WERI-Rb-1 (cell line): Measurements from ENCODE around the gene SLC22A1.

ENCODE experiments used
- DNase-seq: peaks from one replicate; pipeline ENCODE4 v3.0.0-alpha.2; 2020
- H3K27ac ChIP-seq: fragments of 250-450 bp; sonication (Bioruptor Pico); 2 replicates; pipeline ENCODE4 v1.5.1; 2020; ENCODE audit warnings: mild to moderate bottlenecking, moderate library complexity
- H3K27me3 ChIP-seq: fragments of 250-450 bp; sonication (Bioruptor Pico); 2 replicates; pipeline ENCODE4 v1.5.1; 2021; ENCODE audit warnings: mild to moderate bottlenecking, low read depth, moderate library complexity; ENCODE audit not compliant: insufficient read depth, severe bottlenecking
- H3K36me3 ChIP-seq: fragments of 250-450 bp; sonication (Bioruptor Pico); 2 replicates; pipeline ENCODE4 v1.5.1; 2020; ENCODE audit warnings: mild to moderate bottlenecking, moderate library complexity
- H3K4me3 ChIP-seq: 2 replicates; pipeline ENCODE4 v1.5.1; 2011; ENCODE audit warnings: low read depth, mild to moderate bottlenecking, control low read depth, low read length
- H3K9me3 ChIP-seq: fragments of 250-450 bp; sonication (Bioruptor Pico); 2 replicates; pipeline ENCODE4 v1.5.1; 2021; ENCODE audit warnings: mild to moderate bottlenecking, moderate library complexity; ENCODE audit not compliant: severe bottlenecking
- TF ChIP-seq, protein P1 (sequence below): IDR thresholded peaks from 2 replicates; pipeline ENCODE4 v1.5.1; 2011; ENCODE audit warnings: low read depth, mild to moderate bottlenecking, control low read depth, inconsistent platforms, low read length

The SLC22A1 gene

DNA sequence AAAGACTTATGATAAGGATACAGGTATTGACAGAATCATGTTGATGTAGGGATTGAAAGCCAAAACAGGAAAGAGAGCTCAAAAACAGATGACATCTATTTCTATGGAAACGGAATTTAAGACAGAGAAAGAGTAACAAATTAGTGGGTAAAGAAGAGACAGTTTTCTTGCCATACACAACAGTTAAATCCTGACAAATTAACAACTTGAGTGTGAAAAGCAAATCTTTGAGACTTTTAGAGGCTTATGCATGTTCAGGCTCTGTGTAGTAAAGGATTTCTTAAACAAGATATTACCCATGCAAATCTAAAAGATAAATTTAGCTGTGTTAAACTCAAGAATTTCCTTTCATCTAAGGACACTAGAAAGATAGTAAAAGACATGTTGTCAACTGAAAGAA is 68.5 kb downstream of the SLC22A1 start:
- Histone ChIP-seq H3K36me3 (no peaks in the 10 kb centered on the region), H3K9me3 (peaks cover 2% of the 10 kb centered on the region), H3K4me3 (no peak overlapping the region), H3K27me3 (peaks cover 4% of the 10 kb centered on the region), H3K27ac (no peak overlapping the region)
- TF ChIP-seq, protein P1, sequence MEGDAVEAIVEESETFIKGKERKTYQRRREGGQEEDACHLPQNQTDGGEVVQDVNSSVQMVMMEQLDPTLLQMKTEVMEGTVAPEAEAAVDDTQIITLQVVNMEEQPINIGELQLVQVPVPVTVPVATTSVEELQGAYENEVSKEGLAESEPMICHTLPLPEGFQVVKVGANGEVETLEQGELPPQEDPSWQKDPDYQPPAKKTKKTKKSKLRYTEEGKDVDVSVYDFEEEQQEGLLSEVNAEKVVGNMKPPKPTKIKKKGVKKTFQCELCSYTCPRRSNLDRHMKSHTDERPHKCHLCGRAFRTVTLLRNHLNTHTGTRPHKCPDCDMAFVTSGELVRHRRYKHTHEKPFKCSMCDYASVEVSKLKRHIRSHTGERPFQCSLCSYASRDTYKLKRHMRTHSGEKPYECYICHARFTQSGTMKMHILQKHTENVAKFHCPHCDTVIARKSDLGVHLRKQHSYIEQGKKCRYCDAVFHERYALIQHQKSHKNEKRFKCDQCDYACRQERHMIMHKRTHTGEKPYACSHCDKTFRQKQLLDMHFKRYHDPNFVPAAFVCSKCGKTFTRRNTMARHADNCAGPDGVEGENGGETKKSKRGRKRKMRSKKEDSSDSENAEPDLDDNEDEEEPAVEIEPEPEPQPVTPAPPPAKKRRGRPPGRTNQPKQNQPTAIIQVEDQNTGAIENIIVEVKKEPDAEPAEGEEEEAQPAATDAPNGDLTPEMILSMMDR = no peak
- no peak for DNase-seq

DNA sequence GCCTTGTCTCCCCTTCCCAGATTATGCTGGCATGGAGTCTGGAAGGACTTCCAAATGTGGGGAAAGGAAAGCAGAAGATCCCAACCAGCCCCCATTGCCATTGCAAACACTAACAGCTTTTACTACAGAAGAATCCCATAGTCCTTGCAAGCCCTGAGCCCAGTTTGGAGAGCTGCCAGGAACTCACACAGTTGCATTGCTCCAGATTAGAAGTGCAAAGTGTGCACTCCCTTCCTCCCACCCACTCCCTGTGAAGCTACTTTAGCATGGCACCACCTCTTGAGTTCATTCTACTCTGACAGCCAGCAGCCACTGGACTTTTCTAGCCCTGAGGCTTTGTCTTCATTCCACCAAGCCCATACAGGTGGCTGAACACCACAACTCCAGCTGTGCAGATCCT is 69.4 kb downstream of the SLC22A1 start:
- H3K9me3 ChIP-seq = peaks cover 2% of the 10 kb centered on the region
- H3K4me3 ChIP-seq = no peak overlapping the region
- H3K27me3 ChIP-seq = peaks cover 4% of the 10 kb centered on the region
- H3K36me3 ChIP-seq = no peaks in the 10 kb centered on the region
- DNase-seq = no peak
- TF ChIP-seq, protein P1 = no peak
- H3K27ac ChIP-seq = no peak overlapping the region

DNA sequence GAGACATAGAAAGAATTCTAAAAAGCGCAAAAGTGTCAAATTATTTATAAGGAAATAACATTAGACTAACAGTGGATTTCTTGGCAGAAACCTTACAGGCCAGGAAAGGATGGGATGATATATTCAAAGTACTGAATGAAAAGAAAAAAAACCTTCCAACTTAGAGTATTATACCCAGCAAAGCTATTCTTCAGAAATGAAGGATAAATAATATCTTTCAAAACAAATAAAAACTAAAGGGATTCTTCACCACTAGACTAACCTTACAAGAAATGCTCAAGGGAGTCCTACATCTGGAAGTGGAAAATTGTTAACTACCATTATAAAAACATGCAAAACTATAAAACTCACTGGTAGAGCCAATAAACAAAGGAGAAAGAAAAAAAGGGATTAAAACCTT is 71.2 kb downstream of the SLC22A1 start:
- H3K9me3 ChIP-seq = peaks cover 2% of the 10 kb centered on the region
- H3K4me3 ChIP-seq = no peak overlapping the region
- TF ChIP-seq, protein P1 = no peak
- no peak for DNase-seq
- H3K27me3 ChIP-seq = peaks cover 11% of the 10 kb centered on the region
- H3K36me3 ChIP-seq = no peaks in the 10 kb centered on the region
- no peak overlapping the region for H3K27ac ChIP-seq

DNA sequence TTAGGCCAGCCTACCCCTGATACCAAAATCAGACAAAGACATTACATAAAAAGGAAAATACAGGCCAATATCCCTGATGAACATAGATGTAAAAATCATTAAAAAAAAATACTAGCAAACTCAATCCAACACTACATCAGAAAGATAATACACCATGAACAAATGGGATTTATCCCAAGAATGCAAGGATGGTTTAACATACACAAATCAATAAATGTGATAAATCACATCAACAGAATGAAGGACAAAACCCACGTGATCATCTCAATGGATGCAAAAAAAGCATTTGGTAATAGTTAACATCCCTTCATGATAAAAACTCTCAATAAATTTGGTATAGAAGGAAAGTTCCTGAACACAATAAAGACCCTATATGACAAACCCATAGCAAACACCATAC is 73.2 kb downstream of the SLC22A1 start:
- no peak overlapping the region for H3K4me3 ChIP-seq
- H3K9me3 ChIP-seq = peaks cover 2% of the 10 kb centered on the region
- peaks cover 25% of the 10 kb centered on the region for H3K27me3 ChIP-seq
- H3K27ac ChIP-seq = no peak overlapping the region
- DNase-seq = no peak
- H3K36me3 ChIP-seq = no peaks in the 10 kb centered on the region
- TF ChIP-seq, protein P1 = no peak

DNA sequence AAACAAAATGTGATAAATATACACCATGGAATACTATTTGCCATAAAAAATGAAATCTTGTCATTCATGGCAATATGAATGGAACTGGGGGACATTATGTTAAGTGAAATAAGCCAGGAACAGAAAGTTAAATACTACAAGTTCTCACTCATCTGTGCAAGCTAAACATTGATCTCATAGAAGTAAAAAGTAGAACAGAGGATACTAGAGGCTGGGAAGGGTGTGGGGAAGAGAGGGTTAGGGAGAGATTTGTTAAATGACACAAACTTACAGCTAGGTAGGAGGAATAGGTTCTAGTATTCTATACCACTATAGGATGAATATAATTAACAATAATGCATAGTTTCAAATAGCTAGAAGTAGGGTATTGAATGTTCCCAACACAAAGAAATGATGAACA is 76.0 kb downstream of the SLC22A1 start:
- H3K4me3 ChIP-seq = no peak overlapping the region
- no peaks in the 10 kb centered on the region for H3K9me3 ChIP-seq
- no peak for DNase-seq
- TF ChIP-seq, protein P1 = no peak
- no peak overlapping the region for H3K27ac ChIP-seq
- H3K36me3 ChIP-seq = no peaks in the 10 kb centered on the region
- H3K27me3 ChIP-seq = peaks cover 42% of the 10 kb centered on the region

DNA sequence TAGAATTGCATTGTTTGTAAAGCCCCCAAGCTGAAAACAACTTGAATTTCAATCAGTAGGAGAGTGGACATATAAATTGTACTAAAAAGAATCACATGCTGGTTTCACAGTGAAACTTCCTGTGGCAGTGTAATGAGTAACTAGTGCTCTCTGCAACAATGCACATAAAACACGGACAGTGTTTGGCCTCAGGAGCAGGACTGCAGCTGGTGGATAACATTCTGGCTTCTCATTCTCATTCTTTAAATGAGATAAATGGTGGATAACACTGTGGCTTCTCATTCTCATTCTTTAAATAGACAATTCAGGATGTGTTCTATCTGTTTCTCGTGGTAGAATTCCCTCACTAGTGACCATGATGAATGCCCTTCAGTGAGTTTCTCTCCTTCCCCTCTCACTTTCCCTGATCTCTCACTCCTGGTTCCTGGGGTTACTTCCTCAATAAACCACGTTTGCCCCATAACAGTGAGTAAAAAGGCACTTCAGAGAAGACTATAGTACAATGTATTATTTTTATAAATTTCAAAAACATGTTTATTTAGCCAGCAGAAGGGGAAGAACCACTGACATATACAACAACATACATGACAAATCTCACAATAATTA is 77.1 kb downstream of the SLC22A1 start:
- TF ChIP-seq, protein P1 = no peak
- H3K4me3 ChIP-seq = no peak overlapping the region
- H3K36me3 ChIP-seq = no peaks in the 10 kb centered on the region
- H3K27me3 ChIP-seq = peaks cover 42% of the 10 kb centered on the region
- no peak for DNase-seq
- H3K27ac ChIP-seq = no peak overlapping the region
- no peaks in the 10 kb centered on the region for H3K9me3 ChIP-seq
